Fibroblast of lung (primary cell): ENCODE measurements around the gene ROBO3.

Source experiments
- EZH2 ChIP-seq: IDR thresholded peaks from 2 replicates; pipeline ENCODE4 v1.5.1; 2012; ENCODE audit warnings: low read length, control low read depth, mild to moderate bottlenecking; ENCODE audit errors: missing control alignments
- TF ChIP-seq, protein P1 (sequence below), 2 donors: IDR thresholded peaks in 1 of 2; conservative IDR thresholded peaks in 1 of 2; 1 replicate in 1 of 2; 2 replicates in 1 of 2; pipeline ENCODE4 v1.5.1; 2011 to 2012; ENCODE audit warnings: low read length in 2 of 2, control low read depth in 1 of 2, inconsistent platforms in 1 of 2, low read depth in 1 of 2, mild to moderate bottlenecking in 1 of 2

DNA sequence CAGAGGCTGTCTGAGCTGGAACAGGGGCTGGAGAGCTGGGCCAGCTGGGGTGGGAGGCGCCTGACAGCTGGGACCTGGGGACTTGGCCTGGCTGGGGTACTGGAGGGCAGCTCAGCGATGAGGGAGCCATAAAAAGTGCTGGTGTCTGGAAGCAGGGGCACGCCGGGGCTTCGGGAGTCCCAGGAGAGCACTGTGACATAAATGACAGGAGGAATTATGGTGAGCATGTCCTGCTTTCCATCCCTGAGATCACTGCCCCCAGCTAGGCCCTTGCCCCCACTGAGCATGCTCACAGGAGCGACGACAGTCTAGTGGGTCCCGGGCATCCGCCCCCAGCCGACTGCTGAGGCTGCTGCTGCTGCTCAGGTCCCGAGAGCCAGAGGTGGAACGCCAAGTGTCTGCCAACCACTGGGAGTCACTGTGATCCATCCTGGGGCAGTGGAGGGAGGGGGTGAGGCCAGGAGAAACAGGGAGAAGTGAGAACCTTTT, 26.2 kb downstream of the ROBO3 start:
- TF ChIP-seq, protein P1, sequence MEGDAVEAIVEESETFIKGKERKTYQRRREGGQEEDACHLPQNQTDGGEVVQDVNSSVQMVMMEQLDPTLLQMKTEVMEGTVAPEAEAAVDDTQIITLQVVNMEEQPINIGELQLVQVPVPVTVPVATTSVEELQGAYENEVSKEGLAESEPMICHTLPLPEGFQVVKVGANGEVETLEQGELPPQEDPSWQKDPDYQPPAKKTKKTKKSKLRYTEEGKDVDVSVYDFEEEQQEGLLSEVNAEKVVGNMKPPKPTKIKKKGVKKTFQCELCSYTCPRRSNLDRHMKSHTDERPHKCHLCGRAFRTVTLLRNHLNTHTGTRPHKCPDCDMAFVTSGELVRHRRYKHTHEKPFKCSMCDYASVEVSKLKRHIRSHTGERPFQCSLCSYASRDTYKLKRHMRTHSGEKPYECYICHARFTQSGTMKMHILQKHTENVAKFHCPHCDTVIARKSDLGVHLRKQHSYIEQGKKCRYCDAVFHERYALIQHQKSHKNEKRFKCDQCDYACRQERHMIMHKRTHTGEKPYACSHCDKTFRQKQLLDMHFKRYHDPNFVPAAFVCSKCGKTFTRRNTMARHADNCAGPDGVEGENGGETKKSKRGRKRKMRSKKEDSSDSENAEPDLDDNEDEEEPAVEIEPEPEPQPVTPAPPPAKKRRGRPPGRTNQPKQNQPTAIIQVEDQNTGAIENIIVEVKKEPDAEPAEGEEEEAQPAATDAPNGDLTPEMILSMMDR (conservative IDR thresholded peaks at IDR 0.05 in 1 of 2, IDR thresholded peaks at IDR 0.05 in 1 of 2; ENCODE audit: low read depth in 1 of 2, low read length in 2 of 2) = no peak
- no peak for TF ChIP-seq EZH2
